ENCODE measurements around the gene CETP.
A peak's percentile ranks its signal among the peaks of the same experiment; 100 is the strongest.
"Not testable (repeated sequence)": the region's sequence is repeated elsewhere in the genome, so short reads cannot be mapped to it uniquely, and the experiment has no call there.

Gene CETP

GRCh38 chr16:56950455-56950854 lies 11.3 kb upstream of the CETP start:
- peak in 1 of 10 donors; percentile 9 for DNase-seq
- intact Hi-C loops (cut with DNase I), result loop anchor here (5.0 kb wide), 1 partner anchor 83 kb away; the partner anchor contains the start of gene SLC12A3

GRCh38 chr16:56950881-56951771 lies 10.6 kb upstream of the CETP start:
- peak in 2 of 10 donors; percentile 29 to 75 for DNase-seq
- intact Hi-C loops (cut with DNase I), result loop anchor here (5.0 kb wide), 1 partner anchor 84 kb away; the partner anchor contains the start of gene SLC12A3

- intact Hi-C loops (cut with DNase I), result loop anchor here (5.0 kb wide), 1 partner anchor 86 kb away; the partner anchor contains the start of gene SLC12A3
- DNase-seq, result no peak
Measured at GRCh38 chr16:56953006-56953405, 8.7 kb upstream of the CETP start.

GRCh38 chr16:56956076-56956475 lies 5.7 kb upstream of the CETP start:
- intact Hi-C loops (cut with DNase I), result no loop called here
- DNase-seq, result peak in 1 of 10 donors; percentile 2

- intact Hi-C loops (cut with DNase I), result no loop called here
- peak in 1 of 10 donors; percentile 8 for DNase-seq
Measured at GRCh38 chr16:56956756-56957155, 5.0 kb upstream of the CETP start.

GRCh38 chr16:56960681-56961281 lies 969 bp upstream of the CETP start:
- intact Hi-C loops (cut with DNase I), result no loop called here
- peak in 3 of 10 donors; percentile 61 to 71 (median 63) for DNase-seq

GRCh38 chr16:56961386-56961785 lies 364 bp upstream of the CETP start:
- DNase-seq, result no peak
- intact Hi-C loops (cut with DNase I), result no loop called here

- intact Hi-C loops (cut with DNase I), result no loop called here
- DNase-seq, result peak in 9 of 10 donors; percentile 44 to 92 (median 72)
Measured at GRCh38 chr16:56964243-56965148, 2.7 kb downstream of the CETP start.

GRCh38 chr16:56965149-56966092 lies 3.7 kb downstream of the CETP start:
- DNase-seq, result peak in 3 of 10 donors; percentile 63 to 80 (median 74)
- intact Hi-C loops (cut with DNase I), result no loop called here

- intact Hi-C loops (cut with DNase I), result no loop called here
Measured at GRCh38 chr16:56966093-56966475, 4.3 kb downstream of the CETP start.

GRCh38 chr16:56967733-56968132 lies 6.0 kb downstream of the CETP start:
- DNase-seq, result peak in 3 of 10 donors; percentile 19 to 55 (median 19)
- intact Hi-C loops (cut with DNase I), result no loop called here

More at GRCh38 chr16:56966093-56966475, 4.3 kb downstream of the CETP start:
- peak in 1 of 10 donors; percentile 3 for DNase-seq

- intact Hi-C loops (cut with DNase I), result no loop called here
- peak in 2 of 10 donors; percentile 44 to 55 for DNase-seq
Measured at GRCh38 chr16:56969769-56970168, 8.0 kb downstream of the CETP start.

- intact Hi-C loops (cut with DNase I), result no loop called here
Measured at GRCh38 chr16:56970934-56971767, 9.4 kb downstream of the CETP start.

GRCh38 chr16:56971768-56972043 lies 10.0 kb downstream of the CETP start:
- intact Hi-C loops (cut with DNase I), result no loop called here
- DNase-seq, result peak in 1 of 10 donors; percentile 3

More at GRCh38 chr16:56970934-56971767, 9.4 kb downstream of the CETP start:
- peak in 2 of 10 donors; percentile 38 to 66 for DNase-seq

GRCh38 chr16:56972403-56973293 lies 10.9 kb downstream of the CETP start:
- peak in 2 of 10 donors; percentile 59 to 67 for DNase-seq
- intact Hi-C loops (cut with DNase I), result no loop called here

GRCh38 chr16:56973294-56973689 lies 11.5 kb downstream of the CETP start:
- intact Hi-C loops (cut with DNase I), result no loop called here
- peak in 2 of 10 donors; percentile 35 to 69 for DNase-seq

- intact Hi-C loops (cut with DNase I), result not testable (repeated sequence)
- DNase-seq, result peak in 1 of 10 donors; percentile 5
Measured at GRCh38 chr16:56973899-56974298, 12.1 kb downstream of the CETP start.

All from posterior cingulate gyrus (tissue), 11 donors.